OCI-LY1 (cell line): ENCODE data around the gene MAST3.

ENCODE experiments used
- EZH2 ChIP-seq: fragments of 200-600 bp; sonication (generic), shearing (Covaris generic); IDR thresholded peaks from 2 replicates; pipeline ENCODE4 v1.8.0; 2017; ENCODE audit warnings: borderline replicate concordance, mixed run types, mild to moderate bottlenecking, antibody characterized with exemption, low read length, moderate library complexity, mixed read lengths
- TF ChIP-seq, protein P1 (sequence below): fragments of 200-600 bp; sonication (generic), shearing (Covaris generic); IDR thresholded peaks from 2 replicates; pipeline ENCODE4 v1.5.1; 2017; ENCODE audit warnings: mild to moderate bottlenecking, antibody characterized with exemption, low read length, moderate library complexity, mixed read lengths

- TF ChIP-seq, protein P1, sequence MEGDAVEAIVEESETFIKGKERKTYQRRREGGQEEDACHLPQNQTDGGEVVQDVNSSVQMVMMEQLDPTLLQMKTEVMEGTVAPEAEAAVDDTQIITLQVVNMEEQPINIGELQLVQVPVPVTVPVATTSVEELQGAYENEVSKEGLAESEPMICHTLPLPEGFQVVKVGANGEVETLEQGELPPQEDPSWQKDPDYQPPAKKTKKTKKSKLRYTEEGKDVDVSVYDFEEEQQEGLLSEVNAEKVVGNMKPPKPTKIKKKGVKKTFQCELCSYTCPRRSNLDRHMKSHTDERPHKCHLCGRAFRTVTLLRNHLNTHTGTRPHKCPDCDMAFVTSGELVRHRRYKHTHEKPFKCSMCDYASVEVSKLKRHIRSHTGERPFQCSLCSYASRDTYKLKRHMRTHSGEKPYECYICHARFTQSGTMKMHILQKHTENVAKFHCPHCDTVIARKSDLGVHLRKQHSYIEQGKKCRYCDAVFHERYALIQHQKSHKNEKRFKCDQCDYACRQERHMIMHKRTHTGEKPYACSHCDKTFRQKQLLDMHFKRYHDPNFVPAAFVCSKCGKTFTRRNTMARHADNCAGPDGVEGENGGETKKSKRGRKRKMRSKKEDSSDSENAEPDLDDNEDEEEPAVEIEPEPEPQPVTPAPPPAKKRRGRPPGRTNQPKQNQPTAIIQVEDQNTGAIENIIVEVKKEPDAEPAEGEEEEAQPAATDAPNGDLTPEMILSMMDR, result no peak
- no peak for TF ChIP-seq EZH2
Measured at GRCh38 chr19:18167011-18167410, 69.4 kb downstream of the MAST3 start.
